HG02870 (cell line): ENCODE measurements around the gene NAV2.

Experiments
- ATAC-seq: cut with Tn5 transposase; IDR thresholded peaks from one replicate; pipeline ENCODE4 v1.9.1; 2021; ENCODE audit warnings: mild to moderate bottlenecking, moderate library complexity; ENCODE audit not compliant: unreplicated experiment

NAV2 gene

DNA sequence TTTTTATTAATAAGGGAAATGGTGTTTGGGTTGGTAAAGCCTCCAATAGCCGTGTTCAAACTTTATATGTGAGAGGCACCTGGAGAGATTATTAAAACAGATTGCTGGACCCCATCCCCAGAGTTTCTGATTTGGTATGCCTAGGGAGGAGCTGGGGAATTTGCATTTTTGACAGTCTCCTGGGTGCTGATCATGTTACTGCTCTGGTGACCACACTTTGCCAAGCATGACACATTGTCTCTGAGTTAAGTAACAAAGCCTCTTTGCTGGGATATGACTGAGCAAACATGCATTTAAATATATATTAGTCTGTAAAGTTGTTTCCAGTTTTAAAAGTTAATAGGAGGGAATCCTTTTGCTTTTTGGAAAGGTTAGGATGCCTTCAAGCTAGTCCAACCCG, 140.4 kb downstream of the NAV2 start:
- ATAC-seq = no peak

DNA sequence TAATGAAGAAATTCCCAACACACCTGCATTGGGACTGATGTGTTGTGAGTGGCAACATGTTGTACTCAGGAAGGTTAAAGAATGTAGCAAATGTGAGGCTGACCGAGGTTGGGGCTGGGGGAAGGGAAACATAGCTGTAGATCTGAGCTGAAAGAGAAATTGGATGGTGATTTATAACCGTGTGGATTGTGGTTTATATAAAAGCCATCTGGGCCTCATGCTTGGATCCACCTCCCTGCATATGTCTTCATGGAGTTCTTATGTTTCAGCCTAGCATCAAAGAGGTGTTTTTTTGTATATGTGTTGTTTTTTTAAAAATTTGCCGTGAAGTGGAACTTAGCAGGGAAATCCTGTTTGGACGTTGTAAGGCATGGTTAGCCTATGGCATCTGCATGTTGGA, 141.3 kb downstream of the NAV2 start:
- ATAC-seq = no peak

DNA sequence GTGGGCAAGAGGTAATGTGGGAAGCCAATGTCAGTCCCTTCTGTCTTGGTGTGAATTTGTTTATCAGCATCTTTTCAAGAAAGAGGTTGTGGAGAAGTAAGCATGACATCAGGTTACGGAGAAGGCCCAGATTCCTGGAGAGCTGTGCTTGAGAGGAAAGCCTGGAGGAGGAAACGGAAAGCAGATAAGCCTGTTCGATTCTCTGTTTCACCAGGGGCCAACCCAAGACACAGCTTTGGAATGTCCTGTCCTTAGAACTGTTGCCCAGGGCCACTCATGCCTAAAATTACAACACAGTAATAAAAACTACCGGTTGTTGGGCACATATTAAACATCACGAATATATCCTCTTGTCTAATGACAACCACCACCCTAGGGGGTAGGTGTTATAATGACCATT, 148.5 kb downstream of the NAV2 start:
- no peak for ATAC-seq

DNA sequence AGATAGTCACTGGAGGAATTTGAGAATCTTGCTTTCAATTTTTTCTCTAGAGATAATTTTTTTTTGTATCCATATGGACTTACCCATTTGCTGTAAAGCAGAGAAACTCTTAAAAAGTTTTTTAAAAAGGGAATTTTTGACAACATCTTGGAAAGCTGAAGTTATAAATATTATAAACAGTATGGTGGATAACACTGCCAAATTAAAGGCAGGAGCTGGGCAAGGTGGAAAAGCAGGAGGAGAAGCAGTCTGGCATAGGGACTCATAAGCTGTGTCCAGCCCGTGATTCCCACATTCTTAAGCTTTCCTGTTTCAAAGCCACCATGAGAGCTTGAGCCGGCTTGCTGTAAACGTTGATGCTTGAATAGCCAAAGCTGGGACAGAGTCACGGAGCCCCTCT, 149.5 kb downstream of the NAV2 start:
- no peak for ATAC-seq

DNA sequence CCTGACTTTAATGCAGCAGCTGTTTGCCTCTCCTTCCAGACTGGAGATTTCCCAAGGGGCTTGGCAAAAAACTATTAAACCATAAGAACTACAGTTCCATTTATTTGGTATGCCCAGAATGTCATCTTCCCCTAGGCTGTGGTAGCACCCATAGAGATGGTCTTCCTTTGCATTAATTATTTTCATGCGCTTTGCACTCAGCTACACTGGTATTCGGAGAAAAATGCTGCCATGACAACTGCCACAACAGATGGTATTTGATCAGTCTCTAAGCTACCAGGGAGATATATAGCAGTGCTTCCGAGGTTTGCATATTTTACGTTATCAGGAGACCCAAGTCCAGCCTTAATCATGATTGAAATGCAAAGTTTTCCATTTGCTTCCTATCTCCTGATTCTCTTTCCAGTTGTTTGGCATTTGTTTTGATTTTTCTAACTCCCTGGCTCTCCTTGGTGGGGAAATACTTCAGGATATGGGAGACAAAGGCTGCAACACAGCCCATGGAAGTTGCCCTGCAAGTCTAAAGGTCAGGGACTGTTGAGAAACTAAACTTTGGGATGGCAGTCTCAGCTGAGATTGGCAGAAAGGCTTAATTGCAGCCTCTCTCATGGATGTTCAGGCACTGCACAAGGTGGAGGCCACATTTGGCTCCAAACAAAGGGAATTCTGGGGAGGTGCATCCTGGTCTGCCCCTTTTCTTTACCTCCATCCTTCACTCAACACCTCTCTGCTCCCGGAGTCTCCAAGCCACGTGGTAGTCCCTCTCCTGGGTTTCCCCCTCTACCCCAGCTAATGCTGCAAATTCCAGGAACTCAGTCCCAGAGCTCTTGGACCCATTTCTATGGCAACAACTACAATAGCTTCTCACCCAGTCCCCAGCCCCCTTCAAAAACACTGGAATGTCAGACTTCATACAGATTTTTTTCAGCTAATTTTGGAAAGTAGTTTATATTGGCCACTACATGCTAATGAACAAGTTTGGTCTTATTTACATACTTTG, 151.8 kb downstream of the NAV2 start:
- ATAC-seq = no peak

DNA sequence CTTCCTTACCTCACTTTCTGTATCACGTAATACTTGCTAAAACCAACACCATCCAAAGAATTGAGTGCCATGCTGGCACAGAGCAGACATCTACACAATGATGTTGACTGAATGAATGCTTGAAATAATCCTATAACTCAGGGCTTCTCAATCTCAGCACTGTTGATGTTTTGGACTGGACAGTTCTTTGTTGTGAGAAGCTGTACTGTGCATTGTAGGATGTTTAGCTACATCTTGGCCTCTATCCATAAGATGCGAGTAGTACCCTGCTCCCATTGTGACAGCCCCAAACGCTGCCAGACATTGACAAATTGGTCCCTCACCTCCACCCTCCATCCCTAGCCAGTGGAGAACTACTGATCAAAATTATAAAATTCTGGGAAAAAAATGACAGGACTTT, 153.4 kb downstream of the NAV2 start:
- no peak for ATAC-seq

DNA sequence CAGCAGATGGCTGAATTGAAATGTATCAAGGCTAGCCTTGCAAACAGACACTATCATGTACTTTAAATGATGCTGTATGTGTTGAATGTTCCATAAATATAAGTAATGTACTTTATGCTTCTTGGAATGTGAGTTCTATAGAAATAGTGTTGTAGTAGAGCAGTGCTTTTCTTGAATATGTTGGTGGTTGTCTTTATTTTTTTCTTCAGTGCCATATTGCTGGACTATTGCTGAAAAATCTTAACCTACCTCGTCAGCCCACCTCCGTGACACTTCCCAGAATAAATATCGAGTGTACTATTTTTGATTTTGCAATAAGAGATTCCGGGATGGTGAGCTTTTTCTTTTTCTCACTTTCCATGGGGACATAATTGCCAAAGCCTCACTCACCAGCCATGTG, 153.9 kb downstream of the NAV2 start:
- no peak for ATAC-seq

DNA sequence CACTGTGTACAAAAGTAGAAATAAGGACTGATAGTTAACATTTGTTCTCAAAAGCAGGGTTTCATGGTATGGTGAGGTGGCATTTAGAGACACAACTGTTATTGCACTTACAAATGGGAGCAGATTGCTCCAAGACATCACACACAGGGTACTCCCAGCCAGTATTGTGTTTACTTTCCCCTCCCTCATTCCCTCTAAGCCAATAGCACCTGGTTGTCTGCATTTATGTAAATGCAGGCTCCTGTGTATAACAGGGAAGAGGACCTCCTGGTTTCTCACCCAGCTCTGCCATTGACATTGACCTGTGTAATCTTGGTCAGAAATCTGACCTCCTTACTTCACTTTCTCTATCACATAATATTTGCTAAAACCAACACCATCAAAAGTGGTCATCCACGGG, 154.4 kb downstream of the NAV2 start:
- no peak for ATAC-seq

DNA sequence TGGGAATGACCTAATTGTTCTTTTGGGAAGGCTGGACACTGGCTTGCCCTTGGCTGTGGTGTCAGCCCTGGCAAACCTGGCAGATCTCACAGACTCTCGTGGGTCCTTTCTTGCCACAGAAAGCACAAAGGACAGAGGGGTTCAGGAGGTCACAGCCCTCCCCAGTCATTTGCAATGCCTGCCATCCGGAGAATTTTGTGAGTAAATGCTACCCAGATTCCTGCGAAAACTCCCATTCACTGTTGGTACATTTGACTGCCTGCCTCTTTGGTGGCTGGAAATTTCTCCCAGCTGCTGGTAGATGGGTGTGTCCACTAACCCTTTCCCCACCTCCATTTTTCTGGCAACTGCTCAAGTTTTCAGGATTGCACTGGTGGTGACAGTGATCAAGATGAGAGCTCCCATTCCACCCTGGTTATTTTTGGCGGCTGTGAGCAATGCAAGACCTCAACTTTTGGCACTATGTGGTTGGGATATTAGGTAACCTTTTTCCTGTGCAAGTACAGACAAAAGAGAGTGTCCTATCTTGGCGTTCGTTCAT, 155.7 kb downstream of the NAV2 start:
- no peak for ATAC-seq

DNA sequence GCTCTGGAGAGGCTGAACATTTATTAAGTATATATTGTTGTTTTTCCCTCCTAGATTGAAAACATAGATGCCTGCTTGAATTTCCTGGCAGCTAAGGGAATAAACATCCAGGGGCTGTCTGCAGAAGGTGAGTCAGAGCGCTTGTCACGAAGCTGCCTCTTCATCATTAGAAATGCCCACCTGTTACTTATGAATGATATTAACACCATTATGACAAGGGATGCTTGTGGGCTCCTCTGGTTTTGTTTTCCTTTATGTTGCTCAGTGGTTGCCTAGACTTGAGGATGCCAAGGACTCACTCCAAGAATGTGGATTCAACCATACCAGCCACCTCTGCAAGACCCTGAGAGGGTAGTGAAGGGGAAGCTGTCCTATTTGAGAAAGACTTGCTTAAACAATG, 156.2 kb downstream of the NAV2 start:
- ATAC-seq = no peak

DNA sequence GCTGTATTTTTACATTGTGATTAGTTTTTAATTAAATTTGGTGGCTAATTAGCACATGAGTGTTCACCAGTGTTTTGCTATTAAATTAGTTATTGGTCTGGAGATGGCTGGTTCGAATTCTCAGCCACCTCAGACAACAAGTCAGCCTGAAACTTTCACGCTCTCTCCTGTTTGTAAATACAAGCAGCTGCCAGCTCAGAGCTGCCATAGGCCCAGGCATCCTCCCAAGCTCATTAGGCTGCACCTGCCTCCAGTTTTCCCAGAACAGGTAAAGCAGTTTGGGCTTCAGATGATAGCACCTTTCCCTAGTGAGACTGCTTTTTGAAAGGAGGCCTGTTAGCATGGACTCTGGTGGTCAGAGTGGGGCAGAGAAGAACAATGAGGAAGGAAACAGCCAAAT, 156.8 kb downstream of the NAV2 start:
- no peak for ATAC-seq

DNA sequence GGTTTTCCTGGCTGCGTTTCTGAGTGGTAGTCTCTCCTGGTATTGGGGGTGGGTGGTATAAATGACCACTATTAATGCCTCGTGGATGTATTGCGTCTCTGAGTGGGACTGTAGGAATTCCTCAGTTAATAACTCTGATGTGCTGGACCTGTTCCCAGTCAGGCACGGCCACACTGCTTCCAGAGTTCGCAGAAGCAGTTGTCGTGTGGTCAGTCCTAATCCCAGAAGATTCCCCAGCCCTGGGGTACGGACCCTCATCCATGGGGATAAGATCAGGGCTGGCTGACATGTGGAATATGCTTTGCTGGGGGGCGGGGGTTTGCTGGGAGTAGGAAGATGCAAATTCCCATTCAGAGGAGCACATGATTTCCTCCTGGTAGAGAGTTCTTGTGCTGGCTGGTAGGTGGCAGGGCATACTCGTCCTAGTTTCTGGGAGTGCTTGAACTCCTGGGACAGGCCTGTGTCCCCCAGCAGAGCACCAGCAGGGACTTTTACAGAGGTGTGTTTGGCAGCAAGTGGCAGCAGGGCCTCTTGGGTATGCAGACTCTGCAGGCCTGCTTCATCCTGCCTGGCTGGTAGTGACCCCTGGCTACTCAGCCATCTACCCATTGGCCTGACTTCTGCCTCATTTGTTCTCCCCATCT, 157.4 kb downstream of the NAV2 start:
- ATAC-seq = no peak

DNA sequence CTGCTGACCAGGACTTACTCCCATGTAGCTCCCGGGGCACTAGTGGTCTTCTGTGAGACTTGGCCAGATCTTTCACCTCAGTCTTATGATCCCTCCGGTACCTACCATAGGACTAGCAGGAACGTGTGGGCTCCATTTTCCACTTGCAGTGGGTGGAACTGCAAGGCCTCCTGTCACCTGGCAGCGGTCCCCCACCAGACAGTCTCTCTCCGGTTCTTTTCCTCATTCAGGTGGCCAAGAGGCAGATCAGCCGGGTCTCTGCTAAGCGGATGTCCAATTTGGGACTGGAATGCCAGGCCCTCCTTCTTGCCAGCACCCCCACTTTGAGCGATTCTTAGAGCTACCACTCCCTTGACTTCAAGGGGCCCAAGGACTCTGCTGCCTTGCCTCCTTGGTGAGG, 158.9 kb downstream of the NAV2 start:
- ATAC-seq = no peak

DNA sequence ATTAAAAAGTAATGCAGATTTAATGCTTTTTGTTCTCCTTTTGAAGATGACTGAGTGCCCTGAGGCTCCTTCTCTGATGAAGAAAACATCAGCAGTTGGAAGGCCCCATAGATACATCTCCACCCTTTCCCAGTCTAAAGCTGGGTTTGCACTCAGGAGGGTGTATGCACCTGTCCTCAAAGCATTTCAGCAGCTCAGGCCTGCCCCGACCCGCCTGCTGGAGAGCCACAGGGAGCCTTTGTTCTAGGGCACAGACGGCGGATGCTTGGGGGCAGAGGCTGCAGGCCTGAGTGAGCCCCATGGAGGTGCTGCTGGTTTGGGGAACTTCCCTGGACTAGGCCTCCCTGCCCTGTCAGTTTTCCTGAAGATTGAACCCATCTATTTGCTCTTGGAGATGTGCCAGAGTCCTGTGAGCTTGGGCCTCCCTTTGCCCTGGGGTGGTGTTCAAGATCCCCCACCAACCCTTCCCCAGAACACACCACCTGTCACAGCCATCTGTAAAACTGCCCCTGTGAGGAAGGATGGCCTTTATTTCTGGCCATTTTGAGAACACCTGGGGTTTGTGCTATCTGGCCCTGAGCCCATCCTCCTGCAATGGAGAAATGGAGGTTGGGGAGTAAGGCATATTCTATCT, 160.0 kb downstream of the NAV2 start:
- ATAC-seq = no peak

DNA sequence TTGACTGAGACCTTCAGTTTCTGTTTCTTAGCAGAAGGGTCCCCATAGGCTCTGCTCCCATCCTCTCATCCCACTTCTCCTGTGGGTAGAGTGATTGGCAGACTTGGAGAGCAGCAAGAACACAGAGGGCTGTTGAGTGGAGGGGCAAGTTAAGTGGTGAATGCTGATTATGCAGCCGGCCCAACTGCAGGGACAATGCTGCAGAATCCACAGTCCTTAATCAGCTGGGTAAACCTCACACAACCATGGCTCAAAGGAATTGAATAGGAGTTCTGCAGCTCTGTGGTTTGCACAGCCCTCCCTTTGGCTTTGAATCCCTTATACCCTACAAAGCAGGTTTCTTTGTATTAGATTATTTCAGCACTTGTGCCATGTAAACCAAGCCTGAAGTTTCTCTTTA, 161.1 kb downstream of the NAV2 start:
- no peak for ATAC-seq

DNA sequence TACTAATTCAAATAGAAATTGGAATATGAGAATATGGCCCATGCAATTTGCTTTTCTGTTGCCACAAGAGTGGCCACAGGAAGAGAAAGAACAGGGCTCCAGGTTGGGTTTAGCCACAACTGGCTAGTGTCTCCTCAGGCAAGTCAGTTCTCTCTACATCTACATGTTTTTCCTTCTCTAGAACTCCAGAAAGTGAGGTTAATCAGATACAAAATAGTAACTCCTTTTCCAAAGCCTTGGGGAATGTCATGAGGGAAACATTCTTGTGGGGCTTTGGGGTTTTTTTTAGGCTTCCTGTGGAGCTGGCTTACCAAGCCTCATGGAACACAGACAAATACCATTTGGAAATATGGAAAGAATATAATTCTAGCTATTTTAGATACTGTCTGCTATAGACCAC, 161.6 kb downstream of the NAV2 start:
- no peak for ATAC-seq

DNA sequence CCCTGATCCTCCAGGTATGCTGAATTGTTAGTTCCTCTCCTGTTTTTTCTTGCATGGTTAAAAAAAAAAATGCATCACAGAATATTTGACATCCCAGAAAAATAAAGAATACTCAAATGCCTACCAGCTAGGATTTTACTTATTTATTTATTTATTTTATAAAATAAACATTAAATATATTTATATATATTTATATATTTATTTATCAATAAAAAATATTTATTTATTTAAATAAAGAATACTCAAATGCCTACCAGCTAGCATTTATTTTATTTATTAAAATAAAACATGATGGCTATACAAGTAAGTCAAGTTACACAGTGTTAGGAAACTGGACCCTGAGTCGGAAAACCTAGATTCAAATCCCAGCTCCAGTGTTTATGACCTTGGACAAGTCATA, 164.1 kb downstream of the NAV2 start:
- ATAC-seq = no peak

DNA sequence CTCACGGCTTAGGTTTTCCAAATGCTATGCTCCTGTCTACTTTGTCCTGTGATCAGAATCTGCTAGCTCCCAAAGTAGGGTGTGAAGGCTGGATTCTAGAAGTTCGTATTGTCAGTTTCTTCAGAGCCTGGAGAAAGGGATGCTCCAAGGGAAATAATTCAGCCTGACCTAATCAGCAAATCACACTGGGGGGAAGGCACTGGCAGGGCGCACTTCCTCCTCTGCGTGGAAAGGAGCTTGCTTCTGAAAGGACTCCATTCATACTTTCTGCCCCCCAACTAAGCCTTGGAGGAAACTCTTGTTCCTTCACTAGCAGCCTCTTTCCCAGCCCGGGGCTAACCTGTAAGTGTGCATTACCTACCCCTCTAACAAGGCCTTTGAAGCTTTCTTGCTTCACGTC, 165.9 kb downstream of the NAV2 start:
- no peak for ATAC-seq

DNA sequence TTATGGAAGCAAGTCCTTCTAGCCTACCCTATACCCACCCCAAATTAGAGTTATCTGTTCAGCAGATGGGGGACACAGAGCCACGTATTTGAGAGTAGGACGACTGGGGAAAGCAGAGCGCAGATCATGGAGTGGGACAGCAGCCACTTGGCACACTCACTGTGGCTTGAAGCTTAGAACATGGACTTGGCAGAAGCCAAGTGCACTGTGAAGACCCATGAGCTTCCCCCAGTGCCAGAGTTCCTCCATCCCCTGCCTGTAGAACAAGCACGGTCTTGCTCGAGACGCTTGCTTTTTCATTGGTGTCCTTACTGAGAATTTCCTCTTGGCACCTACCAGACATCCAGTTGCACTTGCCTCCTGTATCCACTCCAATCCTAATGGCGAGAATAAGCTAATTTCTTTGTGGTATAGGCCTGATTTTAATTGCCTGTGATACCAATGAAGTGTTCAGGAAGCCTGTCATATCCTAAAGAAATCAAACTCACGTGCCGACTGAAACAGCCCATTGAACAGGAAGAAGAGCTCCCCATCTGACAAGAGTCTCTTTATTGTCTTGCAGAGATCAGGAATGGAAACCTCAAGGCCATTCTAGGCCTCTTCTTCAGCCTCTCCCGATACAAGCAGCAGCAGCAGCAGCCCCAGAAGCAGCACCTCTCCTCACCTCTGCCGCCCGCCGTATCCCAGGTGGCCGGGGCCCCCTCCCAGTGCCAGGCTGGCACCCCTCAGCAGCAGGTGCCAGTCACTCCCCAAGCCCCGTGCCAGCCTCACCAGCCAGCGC, 166.9 kb downstream of the NAV2 start:
- ATAC-seq = no peak

DNA sequence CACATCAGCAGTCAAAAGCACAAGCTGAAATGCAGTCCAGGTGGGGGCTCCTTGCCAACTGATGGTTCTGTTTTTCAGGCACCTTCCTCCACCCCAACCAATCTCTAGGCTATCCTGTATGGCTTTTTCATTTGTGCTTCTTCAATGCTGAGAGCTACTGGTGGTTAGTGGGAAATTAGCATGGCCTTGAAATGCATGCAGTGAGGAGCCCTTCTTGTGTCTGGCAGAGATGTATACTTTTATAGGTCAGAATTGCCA, 167.4 kb downstream of the NAV2 start:
- no peak for ATAC-seq

DNA sequence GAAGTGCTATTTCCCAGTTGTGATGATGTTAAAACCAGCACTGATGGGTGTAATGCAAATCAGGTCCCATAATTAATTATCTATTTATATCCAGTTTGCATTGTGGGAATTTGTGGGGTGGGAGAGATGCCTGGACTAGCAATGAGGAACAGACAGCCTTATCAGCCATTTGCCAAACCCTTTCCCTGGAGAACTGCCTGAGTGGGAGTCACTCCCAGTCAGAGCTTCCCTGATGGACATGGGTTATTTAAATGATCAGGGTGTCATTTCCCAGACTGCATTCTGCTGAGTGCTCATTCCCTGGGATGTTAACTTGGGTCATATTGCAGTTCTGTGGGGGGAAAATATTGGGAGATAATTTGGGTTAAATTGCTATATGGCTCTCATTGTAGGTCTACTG, 168.5 kb downstream of the NAV2 start:
- no peak for ATAC-seq
